CD14-positive monocyte (primary cell): ENCODE data around the gene TPRG1. TPM values are rescaled to one million over a fixed set of nuclear protein-coding genes. Genes with fewer than 3 reads are reported as not detected.

ENCODE experiments used
- DNase-seq, 3 donors: peaks; one replicate each; pipeline ENCODE4 v3.0.0-alpha.2; 2011 to 2022
- H2AFZ ChIP-seq: 2 replicates; pipeline ENCODE4 v1.6.0; 2012; ENCODE audit warnings: mild to moderate bottlenecking, low read depth, low read length, inconsistent platforms; ENCODE audit not compliant: insufficient read depth, poor library complexity, severe bottlenecking
- H3K27ac ChIP-seq, 2 donors: 1 replicate in 1 of 2; 2 replicates in 1 of 2; pipeline ENCODE4 v1.5.1; 2012 to 2013; ENCODE audit warnings: low read length in 2 of 2, control low read depth in 1 of 2, inconsistent platforms in 1 of 2, low read depth in 1 of 2, mild to moderate bottlenecking in 1 of 2
- H3K27me3 ChIP-seq, 2 donors: one replicate each; pipeline versions ENCODE4 v1.6.0 to v1.6.1; 2011 to 2013; ENCODE audit warnings: low read length in 2 of 2; ENCODE audit not compliant: control insufficient read depth in 2 of 2, insufficient read depth in 2 of 2
- H3K36me3 ChIP-seq, 2 donors: replicated peaks in 1 of 2; 1 replicate in 1 of 2; 2 replicates in 1 of 2; pipeline versions ENCODE4 v1.5.1 to v1.6.1; 2012 to 2013; ENCODE audit warnings: low read length in 2 of 2, control low read depth in 1 of 2, inconsistent platforms in 1 of 2, mild to moderate bottlenecking in 1 of 2; ENCODE audit not compliant: insufficient read depth in 2 of 2, control insufficient read depth in 1 of 2
- H3K4me1 ChIP-seq, 2 donors: 1 replicate in 1 of 2; 2 replicates in 1 of 2; pipeline versions ENCODE4 v1.5.1 to v1.6.1; 2012 to 2013; ENCODE audit warnings: low read length in 2 of 2, control low read depth in 1 of 2, inconsistent platforms in 1 of 2, mild to moderate bottlenecking in 1 of 2, moderate library complexity in 1 of 2; ENCODE audit not compliant: insufficient read depth in 2 of 2, control insufficient read depth in 1 of 2
- H3K4me2 ChIP-seq: replicated peaks from 2 replicates; pipeline ENCODE3; 2012; ENCODE audit warnings: low read length, moderate library complexity, mild to moderate bottlenecking; ENCODE audit not compliant: poor library complexity, severe bottlenecking; ENCODE audit errors: extremely low read depth
- H3K4me3 ChIP-seq, 3 experiments: fragments of 200-600 bp in 1 of 3; sonication (generic) in 1 of 3; replicated peaks in 1 of 3; 1 replicate in 2 of 3; 2 replicates in 1 of 3; pipeline ENCODE4 v1.5.1; 2011 to 2013; ENCODE audit warnings: low read length in 3 of 3, mild to moderate bottlenecking in 3 of 3, control low read depth in 2 of 3, low read depth in 2 of 3, inconsistent platforms in 1 of 3, moderate library complexity in 1 of 3
- H3K79me2 ChIP-seq: 2 replicates; pipeline ENCODE4 v1.6.0; 2012; ENCODE audit warnings: mild to moderate bottlenecking, control low read depth, inconsistent platforms, low read length, moderate library complexity; ENCODE audit not compliant: insufficient read depth
- H3K9ac ChIP-seq: 2 replicates; pipeline ENCODE4 v1.6.0; 2017; ENCODE audit warnings: low read length, mild to moderate bottlenecking; ENCODE audit not compliant: insufficient read depth, poor library complexity, severe bottlenecking
- H3K9me3 ChIP-seq, 2 donors: replicated peaks in 1 of 2; 1 replicate in 1 of 2; 2 replicates in 1 of 2; pipeline versions ENCODE4 v1.5.1 to v1.6.1; 2012 to 2013; ENCODE audit warnings: low read length in 2 of 2, control low read depth in 1 of 2; ENCODE audit not compliant: control insufficient read depth in 1 of 2, insufficient read depth in 1 of 2
- H4K20me1 ChIP-seq: 2 replicates; pipeline ENCODE4 v1.6.0; 2012; ENCODE audit warnings: mild to moderate bottlenecking, low read length, control low read depth, moderate library complexity; ENCODE audit not compliant: insufficient read depth
- H3K27ac Mint-ChIP-seq, 7 donors: one replicate each; pipeline ENCODE4 v1.8.0; 2020; ENCODE audit warnings: mild to moderate bottlenecking in 7 of 7, mixed read lengths in 7 of 7, moderate library complexity in 6 of 7, inconsistent platforms in 2 of 7
- H3K27me3 Mint-ChIP-seq, 3 donors: one replicate each; pipeline ENCODE4 v1.8.0; 2021 to 2022; ENCODE audit warnings: low read depth in 3 of 3, mild to moderate bottlenecking in 3 of 3, mixed read lengths in 3 of 3, moderate library complexity in 3 of 3, inconsistent platforms in 1 of 3
- H3K36me3 Mint-ChIP-seq, 2 donors: one replicate each; pipeline ENCODE4 v1.8.0; 2020; ENCODE audit warnings: mixed read lengths in 2 of 2, inconsistent platforms in 1 of 2, mild to moderate bottlenecking in 1 of 2
- H3K4me1 Mint-ChIP-seq: one replicate; pipeline ENCODE4 v1.8.0; 2020; ENCODE audit warnings: mild to moderate bottlenecking, mixed read lengths
- H3K4me3 Mint-ChIP-seq, 2 donors: one replicate each; pipeline ENCODE4 v1.8.0; 2020; ENCODE audit warnings: mild to moderate bottlenecking in 2 of 2, mixed read lengths in 2 of 2, moderate library complexity in 1 of 2
- H3K9me3 Mint-ChIP-seq, 7 donors: one replicate each; pipeline ENCODE4 v1.8.0; 2020 to 2022; ENCODE audit warnings: mixed read lengths in 7 of 7, mild to moderate bottlenecking in 6 of 7, moderate library complexity in 6 of 7, inconsistent platforms in 2 of 7
- WGBS: methylation state at CpG from one replicate; pipeline ENCODE4 v1.1.5; 2013; ENCODE audit warnings: missing lambda C conversion rate; ENCODE audit not compliant: insufficient coverage; 5-methylcytosine and 5-hydroxymethylcytosine counted together
- intact Hi-C, 2 donors: fragments of 100-400 bp; cut with micrococcal nuclease; formaldehyde crosslinking; loops; one replicate each; pipeline versions ENCODE4 v1.15.0 to v1.15.1; 2023
- polyA plus RNA-seq, 3 donors: library from polyadenylated mRNA; depleted of rRNA in 1 of 3; unstranded in 2 of 3; stranded (reverse) in 1 of 3; fragments of 300-500 nt in 2 of 3; fragments of >200 nt in 1 of 3; fragmentation: Illumina TruSeq in 2 of 3; gene quantifications; 1 replicate in 2 of 3; 2 replicates in 1 of 3; pipeline ENCODE4 v1.2.3, GENCODE V29; 2012 to 2021
- TF ChIP-seq, protein P1 (sequence below): fragments of 200-600 bp; IDR thresholded peaks from one replicate; pipeline ENCODE4 v1.8.0; 2022; ENCODE audit warnings: antibody characterized with exemption, mild to moderate bottlenecking

Gene TPRG1
- polyA plus RNA-seq, 3 donors, result 0.14 to 1.7 (median 0.55) TPM

DNA sequence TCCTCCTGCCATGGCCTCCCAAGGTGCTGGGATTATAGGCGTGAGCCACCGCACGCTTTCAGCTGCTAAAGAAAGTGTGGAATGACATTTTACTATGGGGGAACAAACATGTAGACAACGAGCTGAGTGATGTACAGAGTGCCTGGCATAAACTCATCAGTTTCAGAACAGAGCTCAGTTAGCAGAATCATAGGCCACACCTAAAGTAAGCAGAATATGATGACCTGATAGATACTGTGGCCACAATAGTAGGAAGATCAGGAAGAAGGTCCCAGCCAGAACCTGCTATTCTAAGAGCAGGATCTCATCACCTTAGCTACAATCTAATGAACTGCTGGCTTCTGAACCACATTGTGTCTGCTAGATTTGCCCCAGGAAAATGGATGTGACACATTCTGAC, 158.3 kb downstream of the TPRG1 start:
- WGBS, result 100% methylated on average over 4 of the region's 4 CpGs

DNA sequence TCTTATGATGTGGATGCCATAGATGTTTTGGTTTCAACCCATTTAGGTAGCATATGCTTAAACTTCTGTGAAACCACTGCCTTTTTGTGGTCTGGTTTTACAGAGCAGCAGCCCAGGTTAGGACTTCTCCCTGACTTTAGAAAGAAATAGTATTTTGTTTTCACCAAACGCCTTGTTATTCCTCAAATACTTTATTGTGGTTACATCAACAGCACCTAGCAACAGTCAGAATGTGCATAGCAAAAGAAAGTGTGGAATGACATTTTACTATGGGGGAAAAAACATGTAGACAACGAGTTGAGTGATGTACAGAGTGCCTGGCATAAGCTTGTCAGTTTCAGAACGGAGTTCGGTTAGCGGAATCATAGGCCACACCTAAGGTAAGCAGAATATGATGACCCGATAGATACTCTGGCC, 159.2 kb downstream of the TPRG1 start:
- Mint-ChIP-seq H3K9me3 (no peaks in the 10 kb centered on the region), H3K27ac (no peak overlapping the region), H3K4me1 (no peaks in the 10 kb centered on the region), H3K36me3 (no peaks in the 10 kb centered on the region), H3K4me3 (no peak overlapping the region), H3K27me3 (peaks cover 0 to 2% (median 0%) of the 10 kb centered on the region in 3 donors)
- TF ChIP-seq, protein P1, sequence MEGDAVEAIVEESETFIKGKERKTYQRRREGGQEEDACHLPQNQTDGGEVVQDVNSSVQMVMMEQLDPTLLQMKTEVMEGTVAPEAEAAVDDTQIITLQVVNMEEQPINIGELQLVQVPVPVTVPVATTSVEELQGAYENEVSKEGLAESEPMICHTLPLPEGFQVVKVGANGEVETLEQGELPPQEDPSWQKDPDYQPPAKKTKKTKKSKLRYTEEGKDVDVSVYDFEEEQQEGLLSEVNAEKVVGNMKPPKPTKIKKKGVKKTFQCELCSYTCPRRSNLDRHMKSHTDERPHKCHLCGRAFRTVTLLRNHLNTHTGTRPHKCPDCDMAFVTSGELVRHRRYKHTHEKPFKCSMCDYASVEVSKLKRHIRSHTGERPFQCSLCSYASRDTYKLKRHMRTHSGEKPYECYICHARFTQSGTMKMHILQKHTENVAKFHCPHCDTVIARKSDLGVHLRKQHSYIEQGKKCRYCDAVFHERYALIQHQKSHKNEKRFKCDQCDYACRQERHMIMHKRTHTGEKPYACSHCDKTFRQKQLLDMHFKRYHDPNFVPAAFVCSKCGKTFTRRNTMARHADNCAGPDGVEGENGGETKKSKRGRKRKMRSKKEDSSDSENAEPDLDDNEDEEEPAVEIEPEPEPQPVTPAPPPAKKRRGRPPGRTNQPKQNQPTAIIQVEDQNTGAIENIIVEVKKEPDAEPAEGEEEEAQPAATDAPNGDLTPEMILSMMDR, result no peak
- H3K9me3 ChIP-seq, result no peaks in the 10 kb centered on the region
- H3K4me3 ChIP-seq, result no peak overlapping the region
- no peaks in the 10 kb centered on the region for H3K4me1 ChIP-seq
- H3K79me2 ChIP-seq, result no peaks in the 10 kb centered on the region
- no peak overlapping the region for H3K27ac ChIP-seq
- H3K9ac ChIP-seq, result no peak overlapping the region
- DNase-seq, result no peak
- 98% methylated on average over 5 of the region's 6 CpGs for WGBS
- no peaks in the 10 kb centered on the region for H3K27me3 ChIP-seq
- intact Hi-C loops, result no loop called here
- H3K4me2 ChIP-seq, result no peak overlapping the region
- no peak overlapping the region for H2AFZ ChIP-seq
- H3K36me3 ChIP-seq, result no peaks in the 10 kb centered on the region
- no peaks in the 10 kb centered on the region for H4K20me1 ChIP-seq

More for the DNA sequence above, 158.3 kb downstream of the TPRG1 start:
- no peaks in the 10 kb centered on the region for H3K36me3 ChIP-seq
- DNase-seq, result no peak
- H3K9me3 ChIP-seq, result no peaks in the 10 kb centered on the region
- H3K4me1 ChIP-seq, result no peaks in the 10 kb centered on the region
- no peaks in the 10 kb centered on the region for H3K79me2 ChIP-seq
- no peak overlapping the region for H2AFZ ChIP-seq
- H4K20me1 ChIP-seq, result no peaks in the 10 kb centered on the region
- H3K9ac ChIP-seq, result no peak overlapping the region
- H3K27ac Mint-ChIP-seq, result peak overlapping the region in 1 of 7 donors; percentile 21
- no peak overlapping the region for H3K4me3 Mint-ChIP-seq
- no peaks in the 10 kb centered on the region for H3K27me3 ChIP-seq
- no peak overlapping the region for H3K27ac ChIP-seq
- intact Hi-C loops, result no loop called here
- H3K4me3 ChIP-seq, result no peak overlapping the region
- H3K27me3 Mint-ChIP-seq, result peaks cover 0 to 2% (median 0%) of the 10 kb centered on the region in 3 donors
- TF ChIP-seq, protein P1, result no peak
- no peaks in the 10 kb centered on the region for H3K36me3 Mint-ChIP-seq
- no peak overlapping the region for H3K4me2 ChIP-seq
- H3K4me1 Mint-ChIP-seq, result no peaks in the 10 kb centered on the region
- no peaks in the 10 kb centered on the region for H3K9me3 Mint-ChIP-seq
